Hepatocyte (in vitro differentiated cells): Measurements from ENCODE around the gene SNTB2. TPM values are rescaled to one million over a fixed set of nuclear protein-coding genes. Genes with fewer than 3 reads are reported as not detected.

ENCODE experiments used
- DNase-seq: peaks from one replicate; pipeline ENCODE4 v3.0.0-alpha.2; 2016; ENCODE audit warnings: low spot score
- H2AFZ ChIP-seq: fragments of 200-600 bp; sonication (generic); 2 replicates; pipeline ENCODE4 v1.6.0; 2016; ENCODE audit warnings: antibody characterized with exemption, mild to moderate bottlenecking
- H3K27ac ChIP-seq: fragments of 200-600 bp; sonication (generic); 2 replicates; pipeline ENCODE4 v1.5.1; 2016; ENCODE audit warnings: mild to moderate bottlenecking
- H3K27me3 ChIP-seq: fragments of 200-600 bp; sonication (generic); 2 replicates; pipeline ENCODE4 v1.6.1; 2016
- H3K36me3 ChIP-seq: fragments of 200-600 bp; sonication (generic); replicated peaks from 2 replicates; pipeline ENCODE4 v1.5.1; 2016; ENCODE audit warnings: low read depth; ENCODE audit not compliant: insufficient read depth
- H3K4me1 ChIP-seq: fragments of 200-600 bp; sonication (generic); 2 replicates; pipeline ENCODE4 v1.5.1; 2016; ENCODE audit warnings: mild to moderate bottlenecking, moderate library complexity; ENCODE audit not compliant: insufficient read depth
- H3K4me2 ChIP-seq: fragments of 200-600 bp; sonication (generic); 2 replicates; pipeline ENCODE4 v1.6.0; 2016
- H3K4me3 ChIP-seq: fragments of 200-600 bp; sonication (generic); 2 replicates; pipeline ENCODE4 v1.5.1; 2016; ENCODE audit warnings: mild to moderate bottlenecking
- H3K79me2 ChIP-seq: fragments of 200-600 bp; sonication (generic); 2 replicates; pipeline ENCODE4 v1.6.0; 2017; ENCODE audit warnings: mild to moderate bottlenecking
- H3K9me2 ChIP-seq: fragments of 200-600 bp; sonication (generic); replicated peaks from 2 replicates; pipeline ENCODE4 v1.6.0; 2017; ENCODE audit warnings: mild to moderate bottlenecking; ENCODE audit not compliant: insufficient read depth
- H3K9me3 ChIP-seq: fragments of 200-600 bp; sonication (generic); 2 replicates; pipeline ENCODE4 v1.5.1; 2016; ENCODE audit warnings: low read depth, mild to moderate bottlenecking
- H4K20me1 ChIP-seq: fragments of 200-600 bp; sonication (generic); 2 replicates; pipeline ENCODE4 v1.6.0; 2016; ENCODE audit warnings: mild to moderate bottlenecking; ENCODE audit not compliant: insufficient read depth, poor library complexity, severe bottlenecking
- EZH2 ChIP-seq: fragments of 200-600 bp; sonication (generic); IDR thresholded peaks from 2 replicates; pipeline ENCODE4 v1.6.1; 2016; ENCODE audit warnings: antibody characterized with exemption, mild to moderate bottlenecking, borderline replicate concordance
- EZH2phosphoT487 ChIP-seq: fragments of 200-600 bp; sonication (generic); IDR thresholded peaks from one replicate; pipeline ENCODE4 v1.6.1; 2018; ENCODE audit warnings: antibody characterized with exemption, mild to moderate bottlenecking, low read depth, moderate library complexity; ENCODE audit not compliant: unreplicated experiment, severe bottlenecking
- WGBS: methylation state at CpG from one replicate; pipeline ENCODE4 v1.1.6; 2016; ENCODE audit warnings: low lambda C conversion rate; ENCODE audit errors: missing lambda C conversion rate; 5-methylcytosine and 5-hydroxymethylcytosine counted together
- polyA plus RNA-seq: library from polyadenylated mRNA; unstranded; fragments of >200 nt; fragmentation: Nextera tagmentation; extraction: Ambion mirVana; gene quantifications from 2 replicates; pipeline ENCODE4 v1.2.1, GENCODE V29; 2016
- total RNA-seq: library from RNA; depleted of rRNA; stranded (reverse); fragments of >200 nt; gene quantifications from 2 replicates; pipeline ENCODE4 v1.2.3, GENCODE V29; 2014
- TF ChIP-seq, protein P1 (sequence below): fragments of 200-600 bp; sonication (generic); IDR thresholded peaks from 2 replicates; pipeline ENCODE4 v1.5.1; 2016; ENCODE audit warnings: antibody characterized with exemption, mild to moderate bottlenecking; ENCODE audit not compliant: poor library complexity

The SNTB2 gene
- total and polyA plus RNA-seq, 2 experiments from 2014 or later = 21.5 to 36.7 TPM

DNA sequence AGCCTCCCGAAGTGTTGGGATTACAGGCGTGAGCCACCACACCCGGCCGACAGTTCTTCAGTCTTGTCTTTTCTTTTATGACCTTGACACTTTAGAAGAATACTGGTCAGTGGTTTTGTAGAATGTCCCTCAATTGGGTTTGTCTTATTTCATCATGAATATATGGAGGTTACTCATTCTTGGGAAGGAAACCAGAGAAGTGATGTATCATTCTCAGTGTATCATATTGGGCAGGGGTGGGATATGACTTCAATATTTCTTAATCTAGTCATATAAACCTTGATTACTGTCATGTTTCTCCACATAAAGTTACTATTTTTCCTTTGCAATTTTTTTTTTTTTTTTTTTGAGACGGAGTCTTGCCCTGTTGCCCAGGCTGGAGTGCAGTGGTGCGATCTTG, 36.9 kb downstream of the SNTB2 start:
- H3K79me2 ChIP-seq = peaks cover 90% of the 10 kb centered on the region
- H3K4me2 ChIP-seq = no peak overlapping the region
- TF ChIP-seq, protein P1, sequence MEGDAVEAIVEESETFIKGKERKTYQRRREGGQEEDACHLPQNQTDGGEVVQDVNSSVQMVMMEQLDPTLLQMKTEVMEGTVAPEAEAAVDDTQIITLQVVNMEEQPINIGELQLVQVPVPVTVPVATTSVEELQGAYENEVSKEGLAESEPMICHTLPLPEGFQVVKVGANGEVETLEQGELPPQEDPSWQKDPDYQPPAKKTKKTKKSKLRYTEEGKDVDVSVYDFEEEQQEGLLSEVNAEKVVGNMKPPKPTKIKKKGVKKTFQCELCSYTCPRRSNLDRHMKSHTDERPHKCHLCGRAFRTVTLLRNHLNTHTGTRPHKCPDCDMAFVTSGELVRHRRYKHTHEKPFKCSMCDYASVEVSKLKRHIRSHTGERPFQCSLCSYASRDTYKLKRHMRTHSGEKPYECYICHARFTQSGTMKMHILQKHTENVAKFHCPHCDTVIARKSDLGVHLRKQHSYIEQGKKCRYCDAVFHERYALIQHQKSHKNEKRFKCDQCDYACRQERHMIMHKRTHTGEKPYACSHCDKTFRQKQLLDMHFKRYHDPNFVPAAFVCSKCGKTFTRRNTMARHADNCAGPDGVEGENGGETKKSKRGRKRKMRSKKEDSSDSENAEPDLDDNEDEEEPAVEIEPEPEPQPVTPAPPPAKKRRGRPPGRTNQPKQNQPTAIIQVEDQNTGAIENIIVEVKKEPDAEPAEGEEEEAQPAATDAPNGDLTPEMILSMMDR = no peak
- TF ChIP-seq EZH2phosphoT487 (no peak), EZH2 (no peak)
- H2AFZ ChIP-seq = no peak overlapping the region
- no peak overlapping the region for H3K4me3 ChIP-seq
- no peak for DNase-seq
- no peaks in the 10 kb centered on the region for H3K9me2 ChIP-seq
- peaks cover 9% of the 10 kb centered on the region for H3K4me1 ChIP-seq
- no peaks in the 10 kb centered on the region for H3K9me3 ChIP-seq
- 99% methylated on average over 6 of the region's 6 CpGs for WGBS
- H3K27ac ChIP-seq = no peak overlapping the region
- H3K27me3 ChIP-seq = no peaks in the 10 kb centered on the region
- peaks cover 3% of the 10 kb centered on the region for H4K20me1 ChIP-seq
- no peaks in the 10 kb centered on the region for H3K36me3 ChIP-seq

DNA sequence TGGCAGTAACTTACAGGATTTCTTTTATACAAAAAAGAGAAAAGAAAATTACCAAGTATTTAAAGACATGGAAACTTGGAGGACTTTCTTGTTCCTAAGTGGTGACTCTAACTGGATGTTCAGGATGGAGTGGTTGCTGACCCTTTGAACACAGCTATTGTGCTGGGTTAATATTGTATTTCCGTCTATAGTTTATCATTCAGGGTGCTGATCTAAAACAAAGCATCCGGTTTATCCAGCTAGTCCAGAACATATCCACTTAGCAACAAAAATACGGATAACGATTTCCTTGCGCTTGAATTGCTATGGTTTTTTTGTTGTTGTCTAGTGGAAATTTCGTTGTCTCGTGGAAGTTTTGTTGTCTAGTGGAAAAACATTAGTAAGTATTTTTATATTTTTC, 38.2 kb downstream of the SNTB2 start:
- Histone ChIP-seq H3K4me2 (no peak overlapping the region), H4K20me1 (peaks cover 3% of the 10 kb centered on the region), H3K9me3 (no peaks in the 10 kb centered on the region), H3K9me2 (no peaks in the 10 kb centered on the region), H3K27ac (no peak overlapping the region), H3K36me3 (no peaks in the 10 kb centered on the region), H3K4me1 (peaks cover 8% of the 10 kb centered on the region), H3K4me3 (no peak overlapping the region), H3K27me3 (no peaks in the 10 kb centered on the region), H2AFZ (no peak overlapping the region), H3K79me2 (peaks cover 90% of the 10 kb centered on the region)
- 94% methylated on average over 7 of the region's 7 CpGs for WGBS
- no peak for DNase-seq
- TF ChIP-seq, protein P1 = no peak
- TF ChIP-seq EZH2phosphoT487 (no peak), EZH2 (no peak)

DNA sequence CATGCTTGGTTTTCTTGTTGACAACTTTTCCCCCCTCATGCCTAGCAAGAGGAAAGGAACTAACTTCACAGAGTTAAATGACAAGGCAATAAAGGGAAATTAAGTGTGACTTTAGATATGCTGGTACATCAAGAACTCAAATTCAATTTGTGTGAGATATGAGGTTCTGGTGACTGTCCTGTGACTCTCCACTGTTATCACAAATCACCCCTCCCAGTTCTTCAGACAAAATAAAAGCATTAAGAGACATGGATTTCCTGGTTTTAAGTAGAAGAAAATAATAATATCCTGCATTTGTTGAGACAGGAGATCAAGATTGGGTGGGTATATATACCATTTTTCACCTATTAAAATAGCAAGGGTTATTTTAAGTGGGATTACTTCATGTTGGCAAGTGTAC, 46.2 kb downstream of the SNTB2 start:
- Histone ChIP-seq H3K9me3 (no peaks in the 10 kb centered on the region), H3K4me2 (no peak overlapping the region), H3K27me3 (no peaks in the 10 kb centered on the region), H2AFZ (no peak overlapping the region), H3K4me3 (no peak overlapping the region), H3K9me2 (no peaks in the 10 kb centered on the region), H4K20me1 (no peaks in the 10 kb centered on the region), H3K79me2 (peaks cover 61% of the 10 kb centered on the region), H3K36me3 (no peaks in the 10 kb centered on the region), H3K4me1 (peaks cover 7% of the 10 kb centered on the region), H3K27ac (no peak overlapping the region)
- DNase-seq = no peak
- TF ChIP-seq EZH2 = no peak
- TF ChIP-seq, protein P1 = no peak

DNA sequence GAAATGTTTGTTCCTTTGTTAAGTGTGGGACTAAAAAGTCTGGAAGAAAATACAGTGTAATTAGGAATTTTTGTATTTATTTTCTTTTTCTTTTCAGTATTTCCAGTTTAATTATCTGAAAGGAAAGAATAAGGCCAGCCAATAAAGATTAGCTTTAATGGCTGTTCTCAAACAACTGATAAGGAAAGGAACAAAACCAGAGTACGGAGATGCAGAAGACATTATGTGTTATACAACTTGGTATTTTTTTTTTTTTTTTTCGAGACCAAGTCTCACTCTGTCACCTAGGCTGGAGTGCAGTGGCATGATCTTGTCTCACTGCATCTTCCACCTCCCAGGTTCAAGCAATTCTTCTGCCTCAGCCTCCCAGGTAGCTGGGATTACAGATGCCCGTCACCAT, 47.5 kb downstream of the SNTB2 start:
- Histone ChIP-seq H3K27me3 (no peaks in the 10 kb centered on the region), H3K4me3 (no peak overlapping the region), H3K36me3 (no peaks in the 10 kb centered on the region), H4K20me1 (no peaks in the 10 kb centered on the region), H2AFZ (no peak overlapping the region), H3K27ac (no peak overlapping the region), H3K9me3 (no peaks in the 10 kb centered on the region), H3K4me2 (no peak overlapping the region), H3K79me2 (peaks cover 63% of the 10 kb centered on the region), H3K9me2 (no peaks in the 10 kb centered on the region), H3K4me1 (peaks cover 7% of the 10 kb centered on the region)
- TF ChIP-seq EZH2phosphoT487 (no peak), EZH2 (no peak)
- TF ChIP-seq, protein P1 = no peak
- 53% methylated on average over 3 of the region's 3 CpGs for WGBS
- no peak for DNase-seq
